Iris pigment epithelial cell (primary cell): ENCODE results near the gene AMY2A.
A peak's percentile ranks its signal among the peaks of the same experiment; 100 is the strongest.
"Not testable (repeated sequence)": the region's sequence is repeated elsewhere in the genome, so short reads cannot be mapped to it uniquely, and the experiment has no call there.

ENCODE experiments used
- DNase-seq: peaks from one replicate; pipeline ENCODE4 v3.0.0-alpha.2; 2011; ENCODE audit warnings: low read depth

Gene AMY2A

DNA sequence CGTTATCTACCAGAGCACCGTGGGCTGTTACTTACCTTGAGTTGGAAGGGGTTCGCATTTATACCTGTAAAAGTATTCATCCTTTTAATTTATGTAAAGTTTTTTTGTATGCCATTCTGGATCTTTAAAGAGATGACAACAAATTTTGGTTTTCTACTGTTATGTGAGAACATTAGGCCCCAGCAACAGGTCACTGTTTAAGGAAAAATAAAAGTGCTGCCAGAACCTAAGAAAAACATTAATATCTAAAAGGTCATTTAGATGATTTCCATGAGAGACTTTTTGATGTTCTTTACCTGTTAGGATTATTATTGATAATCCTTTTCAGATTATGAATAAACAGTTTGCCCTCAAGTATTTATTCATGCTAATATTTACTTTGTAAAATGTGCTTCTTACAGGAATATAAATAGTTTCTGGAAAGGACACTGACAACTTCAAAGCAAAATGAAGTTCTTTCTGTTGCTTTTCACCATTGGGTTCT lies at the start of gene AMY2A:
AMY2A (plus strand) TSS at position 434 of the 484 bp plus-strand sequence; CDS start at position 448, 14 bp downstream.
- not testable (repeated sequence) for DNase-seq

DNA sequence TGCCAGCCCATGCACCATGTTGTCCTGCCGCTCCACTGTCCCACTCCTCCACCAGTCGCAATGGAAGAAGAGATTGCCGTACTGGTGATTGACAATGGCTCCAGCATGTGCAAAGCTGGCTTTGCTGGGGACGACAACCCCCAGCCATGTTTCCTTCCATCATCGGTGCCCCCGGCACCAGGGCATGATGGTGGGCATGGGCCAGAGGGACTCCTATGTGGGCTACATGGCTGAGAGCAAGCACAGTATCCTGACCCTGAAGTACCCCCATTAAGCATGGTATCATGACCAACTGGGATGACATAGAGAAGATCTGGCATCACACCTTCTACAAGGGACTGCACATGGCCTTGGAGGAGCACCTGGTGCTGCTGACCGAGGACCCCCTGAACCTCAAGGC lies 47.7 kb upstream of the AMY2A start:
- no peak for DNase-seq

DNA sequence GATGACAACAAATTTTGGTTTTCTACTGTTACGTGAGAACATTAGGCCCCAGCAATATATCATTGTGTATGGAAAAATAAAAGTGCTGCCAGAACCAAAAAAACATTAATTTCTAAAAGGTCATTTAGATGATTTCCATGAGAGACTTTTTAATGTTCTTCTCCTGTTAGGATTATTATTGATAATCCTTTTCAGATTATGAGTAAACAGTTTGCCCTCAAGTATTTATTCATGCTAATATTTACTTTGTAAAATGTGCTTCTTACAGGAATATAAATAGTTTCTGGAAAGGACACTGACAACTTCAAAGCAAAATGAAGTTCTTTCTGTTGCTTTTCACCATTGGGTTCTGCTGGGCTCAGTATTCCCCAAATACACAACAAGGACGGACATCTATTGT lies 45.9 kb upstream of the AMY2A start, which contains the start of gene AMY2B:
AMY2B (plus strand) TSS at position 301 of the 400 bp plus-strand sequence; CDS start at position 315, 14 bp downstream.
- DNase-seq = not testable (repeated sequence)

GRCh38 chr1:103576065-103576464 lies 41.2 kb upstream of the AMY2A start:
- peak; percentile 1 for DNase-seq

- not testable (repeated sequence) for DNase-seq
Observed at GRCh38 chr1:103576784-103577183, 40.4 kb upstream of the AMY2A start.

DNA sequence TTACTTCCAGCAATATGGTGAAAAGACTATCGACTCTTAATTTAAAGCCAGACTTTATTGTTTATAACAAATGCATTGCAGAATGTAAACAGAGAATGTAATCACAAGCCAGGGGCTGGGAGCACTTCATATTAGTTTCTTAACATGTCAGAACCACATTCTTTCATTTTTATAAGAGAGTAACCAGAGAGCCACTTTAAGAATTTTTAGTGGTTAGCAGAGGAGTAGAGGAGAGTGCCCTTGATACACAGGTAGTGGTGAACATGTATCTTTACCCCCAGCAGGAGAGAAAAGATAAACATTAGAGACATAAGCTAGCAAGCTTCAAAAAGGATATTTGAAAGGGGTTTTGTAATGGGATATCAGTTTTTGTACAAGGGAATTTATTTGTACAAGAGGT lies 34.8 kb upstream of the AMY2A start:
- DNase-seq = no peak

DNA sequence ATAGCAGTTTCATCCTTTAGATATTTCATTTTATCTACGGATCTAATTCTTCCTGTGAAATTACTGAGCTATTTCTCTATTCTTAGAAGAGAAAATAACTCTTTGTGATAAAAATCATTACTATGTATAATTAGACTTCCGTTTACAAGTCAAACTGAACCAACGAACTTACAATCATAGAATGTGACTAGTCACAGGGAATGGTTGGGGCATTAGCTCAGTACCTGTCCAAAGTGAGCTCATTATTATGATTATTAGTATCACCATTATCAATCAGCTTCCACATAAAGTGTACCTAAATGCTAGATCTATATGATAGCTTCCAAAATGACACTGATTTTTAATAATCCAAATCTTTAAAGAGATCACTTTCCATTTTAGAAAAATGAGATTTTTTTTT lies 33.3 kb upstream of the AMY2A start:
- no peak for DNase-seq

DNA sequence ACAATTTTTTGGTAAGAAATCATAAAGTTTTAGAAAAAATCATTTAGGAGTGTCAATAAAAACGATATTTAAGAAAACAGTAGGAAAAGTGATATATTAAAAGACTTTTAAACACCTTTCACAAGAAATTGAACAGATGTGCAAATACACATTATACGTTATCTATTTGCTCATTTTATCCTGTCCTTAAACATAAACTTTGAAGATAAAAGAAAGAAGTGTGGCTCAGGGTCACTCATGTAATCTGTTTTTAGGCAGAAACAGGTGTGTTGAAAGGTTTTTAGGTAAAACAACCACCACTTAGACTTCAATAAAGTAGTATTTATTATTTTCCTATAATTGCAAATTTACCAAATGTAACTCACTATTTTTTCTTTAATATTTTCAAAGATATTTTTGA lies 32.7 kb upstream of the AMY2A start:
- DNase-seq = no peak

DNA sequence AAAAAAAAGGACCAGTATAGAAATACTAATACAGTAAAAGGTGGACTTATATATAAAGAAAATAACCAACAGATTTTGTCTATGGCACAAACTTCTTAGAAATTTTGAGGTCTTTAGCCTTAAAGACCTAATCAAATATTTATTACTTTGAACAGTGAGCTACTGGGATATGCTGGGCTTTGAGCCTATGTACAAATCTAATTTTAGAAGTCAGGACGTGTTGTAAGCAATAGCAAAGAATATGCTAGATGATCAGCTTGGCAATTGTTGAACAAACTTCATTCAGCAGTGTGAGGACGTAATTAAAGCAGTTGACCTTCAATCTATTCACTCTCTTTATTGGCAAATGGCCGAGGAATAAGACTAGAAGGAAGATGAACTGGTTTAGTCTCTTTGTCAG lies 14.5 kb upstream of the AMY2A start:
- not testable (repeated sequence) for DNase-seq

DNA sequence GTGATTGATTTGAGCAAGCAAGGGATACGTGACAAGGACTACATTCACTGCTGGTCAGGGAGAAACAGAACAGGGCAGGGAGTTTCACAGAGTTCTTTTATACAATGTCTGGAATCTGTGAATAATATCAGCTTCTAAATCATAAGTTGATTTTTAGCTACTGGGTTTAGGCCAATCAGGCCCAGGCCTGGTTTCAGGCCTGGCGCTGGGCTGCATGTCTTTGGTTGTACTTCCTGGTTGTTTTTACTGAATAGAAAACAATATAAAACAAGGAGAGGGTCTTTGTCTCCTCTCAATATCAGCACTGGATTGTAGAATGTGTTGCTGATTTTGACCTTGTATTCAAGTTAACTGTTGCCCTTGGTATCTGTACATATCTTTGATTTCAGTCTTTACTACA lies 865 bp upstream of the AMY2A start:
- DNase-seq = no peak

GRCh38 chr1:103627436-103627835 lies 10.2 kb downstream of the AMY2A start:
- not testable (repeated sequence) for DNase-seq

GRCh38 chr1:103641194-103641593 lies 24.0 kb downstream of the AMY2A start:
- DNase-seq = not testable (repeated sequence)

DNA sequence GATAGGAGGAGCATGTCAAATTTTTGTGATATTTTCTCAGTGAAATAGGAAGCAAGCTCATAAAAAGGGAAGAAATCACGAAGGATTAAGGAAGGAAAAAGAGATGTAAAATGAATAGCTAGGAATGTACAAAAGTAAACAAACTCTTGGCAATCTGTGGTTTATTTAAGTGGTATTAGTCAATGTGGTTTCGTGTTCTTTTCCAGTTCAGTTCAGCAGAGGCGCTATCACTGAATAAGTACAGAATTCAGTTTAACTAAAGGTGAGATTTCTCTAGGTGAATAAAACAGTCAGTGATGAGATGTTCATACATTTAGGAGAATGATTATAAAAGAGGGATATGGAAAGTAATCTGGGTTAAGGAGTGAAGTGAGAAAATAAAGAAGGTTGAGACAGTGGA lies 26.7 kb downstream of the AMY2A start:
- not testable (repeated sequence) for DNase-seq

DNA sequence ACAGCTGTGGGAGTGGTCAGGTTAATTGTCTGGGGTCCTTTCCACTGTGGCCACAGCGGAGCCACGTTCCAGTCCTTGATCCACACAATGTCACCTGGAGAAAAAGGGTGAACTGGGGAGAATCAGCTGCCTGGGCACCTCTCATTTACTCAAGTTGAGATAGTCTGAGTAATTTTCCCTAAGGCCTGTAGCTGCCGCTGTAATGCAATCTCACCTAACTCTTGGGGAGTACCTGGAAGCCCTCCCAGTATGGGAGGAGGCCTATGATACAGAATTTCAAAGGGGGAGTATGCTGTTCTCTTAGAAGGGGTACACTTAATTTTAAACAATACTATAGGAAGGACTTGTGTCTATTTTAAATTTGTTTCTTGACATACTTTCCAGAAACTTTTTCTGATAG lies 33.1 kb downstream of the AMY2A start:
- DNase-seq = not testable (repeated sequence)

GRCh38 chr1:103650889-103651288 lies 33.7 kb downstream of the AMY2A start:
- DNase-seq = not testable (repeated sequence)

- not testable (repeated sequence) for DNase-seq
Observed at GRCh38 chr1:103654133-103654532, 36.9 kb downstream of the AMY2A start.

GRCh38 chr1:103655460-103655859 lies 38.2 kb downstream of the AMY2A start, which contains the start of gene AMY1A:
Gene AMY1A, plus strand, starts transcription at chr1:103655760. Its CDS starts 571 bp downstream, at chr1:103656331.
- DNase-seq = not testable (repeated sequence)
